H1 (cell line): Measurements from ENCODE around the gene EXD3. TPM values are rescaled to one million over a fixed set of nuclear protein-coding genes. Genes with fewer than 3 reads are reported as not detected.

Experiments used
- BACH1 ChIP-seq: IDR thresholded peaks from 2 replicates; pipeline ENCODE4 v1.6.1; 2012; ENCODE audit warnings: low read length, improper control_type of control experiment
- BRCA1 ChIP-seq: IDR thresholded peaks from 2 replicates; pipeline ENCODE4 v1.6.1; 2012; ENCODE audit warnings: low read depth, low read length, improper control_type of control experiment
- CTBP2 ChIP-seq: IDR thresholded peaks from 2 replicates; pipeline ENCODE4 v1.7.0; 2011; ENCODE audit warnings: borderline replicate concordance, mild to moderate bottlenecking, moderate library complexity, mixed read lengths, low read length; ENCODE audit not compliant: insufficient read depth, insufficient read length
- EP300 ChIP-seq, 2 experiments: IDR thresholded peaks; 1 replicate in 1 of 2; 2 replicates in 1 of 2; pipeline ENCODE4 v1.6.1; 2011 to 2012; ENCODE audit warnings: low read depth in 2 of 2, low read length in 2 of 2, mild to moderate bottlenecking in 2 of 2, borderline replicate concordance in 1 of 2, inconsistent platforms in 1 of 2, moderate library complexity in 1 of 2
- EZH2 ChIP-seq: fragments of 200-600 bp; sonication (generic); IDR thresholded peaks from 2 replicates; pipeline ENCODE4 v1.7.1; 2012; ENCODE audit warnings: low read depth, mild to moderate bottlenecking, moderate library complexity, low read length, inconsistent platforms; ENCODE audit not compliant: severe bottlenecking
- NANOG ChIP-seq: IDR thresholded peaks from 2 replicates; pipeline ENCODE4 v1.6.1; 2011; ENCODE audit warnings: low read length, low read depth, mild to moderate bottlenecking, inconsistent platforms; ENCODE audit not compliant: insufficient read depth, poor library complexity, severe bottlenecking
- POU5F1 ChIP-seq: IDR thresholded peaks from 2 replicates; pipeline ENCODE4 v1.6.1; 2011; ENCODE audit warnings: low read depth, mild to moderate bottlenecking, low read length, moderate library complexity
- RXRA ChIP-seq: IDR thresholded peaks from 2 replicates; pipeline ENCODE4 v1.6.1; 2011; ENCODE audit warnings: low read depth, mild to moderate bottlenecking, low read length, moderate library complexity; ENCODE audit not compliant: insufficient read depth
- SP1 ChIP-seq: IDR thresholded peaks from 2 replicates; pipeline ENCODE4 v1.6.1; 2011; ENCODE audit warnings: low read depth, low read length
- SUZ12 ChIP-seq: fragments of 200-600 bp; sonication (generic); IDR thresholded peaks from 2 replicates; pipeline ENCODE4 v1.6.1; 2012; ENCODE audit warnings: mild to moderate bottlenecking, inconsistent platforms, low read length, moderate library complexity, mixed read lengths
- TCF12 ChIP-seq: IDR thresholded peaks from 2 replicates; pipeline ENCODE4 v1.6.1; 2011; ENCODE audit warnings: low read depth, mild to moderate bottlenecking, low read length
- polyA plus RNA-seq, 7 experiments: library from polyadenylated mRNA; depleted of rRNA in 3 of 7; stranded (reverse) in 5 of 7; unstranded in 2 of 7; fragments of >200 nt in 5 of 7; fragments of 200-250 nt in 2 of 7; gene quantifications; 1 replicate in 5 of 7; 2 replicates in 1 of 7; 4 replicates in 1 of 7; pipeline versions ENCODE4 v1.2.1 to v1.2.3, GENCODE V29; 2011 to 2013; ENCODE audit warnings: missing spikeins in 2 of 7, mixed read lengths in 2 of 7
- total RNA-seq: library from RNA; stranded (reverse); fragmentation: NEBNext Ultra II Directional; extraction: Animal tissue kit (Norgen Biotek cat#: 25700); gene quantifications from 2 replicates; pipeline ENCODE4 v1.2.1, GENCODE V29; 2021

The EXD3 gene
- total and polyA plus RNA-seq, 2 of the 8 experiments (the other 6 are each of a cell fraction or from before 2014, with no cell fraction given): 7.2 to 9.4 TPM

DNA sequence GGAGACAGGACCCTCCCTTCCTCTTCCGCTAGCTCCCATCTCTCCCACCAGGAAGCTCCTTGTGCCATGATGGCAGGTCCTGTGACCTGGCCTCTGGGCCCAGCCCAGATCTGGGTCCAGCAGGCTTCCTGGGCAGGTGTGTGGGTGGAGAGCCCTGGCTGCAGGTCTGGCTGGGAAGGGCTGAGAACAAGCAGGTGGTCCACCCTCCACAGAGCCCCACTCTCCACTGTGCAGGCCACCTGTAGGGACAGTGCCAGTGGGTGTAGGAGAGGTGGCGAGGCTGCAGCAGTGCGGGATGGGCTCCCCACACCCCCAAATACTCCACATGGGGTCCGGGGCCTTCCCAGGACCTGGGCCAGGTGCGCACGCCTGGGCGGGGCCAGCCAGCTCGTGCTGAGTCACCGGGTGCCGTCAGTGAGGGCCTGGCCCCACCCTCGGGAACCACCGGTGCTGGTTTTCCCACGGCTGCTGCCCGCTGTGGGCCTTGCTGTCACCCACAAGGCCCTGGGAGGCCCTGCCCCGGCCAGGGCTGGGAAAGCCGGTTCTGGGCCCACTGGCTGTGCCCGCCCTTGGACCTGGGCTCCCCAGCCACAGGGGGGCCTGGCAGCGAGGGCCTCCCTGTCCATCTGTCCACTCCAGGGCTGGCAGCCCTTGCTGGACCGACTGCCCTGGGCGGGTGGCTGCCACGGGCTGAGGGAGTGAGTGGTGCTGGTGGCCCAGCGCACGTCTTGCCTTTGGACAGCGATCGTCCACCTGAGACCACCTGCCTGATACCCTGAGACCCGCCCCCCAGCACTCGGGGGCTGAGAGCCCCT, 111.6 kb downstream of the EXD3 start (continued):
- no peak for TF ChIP-seq TCF12
- TF ChIP-seq SP1: no peak
- TF ChIP-seq CTBP2: no peak
- no peak for TF ChIP-seq EZH2
- no peak; the same call in 1 of the 2 replicates for TF ChIP-seq BACH1
- TF ChIP-seq BRCA1: no peak
- no peak for TF ChIP-seq NANOG
- TF ChIP-seq RXRA: no peak
- TF ChIP-seq EP300 (IDR thresholded peaks at IDR 0.05; ENCODE audit: borderline replicate concordance in 1 of 2, low read depth in 2 of 2, low read length in 2 of 2): no peak
- TF ChIP-seq SUZ12: no peak
- TF ChIP-seq POU5F1: no peak
- TF ChIP-seq, all 59 proteins: peak for 0
